ENCODE measurements around the gene TNS4. TPM values are rescaled to one million over a fixed set of nuclear protein-coding genes. Genes with fewer than 3 reads are reported as not detected.
"Not testable (repeated sequence)": the region's sequence is repeated elsewhere in the genome, so short reads cannot be mapped to it uniquely, and the experiment has no call there.

The TNS4 gene, protein sequence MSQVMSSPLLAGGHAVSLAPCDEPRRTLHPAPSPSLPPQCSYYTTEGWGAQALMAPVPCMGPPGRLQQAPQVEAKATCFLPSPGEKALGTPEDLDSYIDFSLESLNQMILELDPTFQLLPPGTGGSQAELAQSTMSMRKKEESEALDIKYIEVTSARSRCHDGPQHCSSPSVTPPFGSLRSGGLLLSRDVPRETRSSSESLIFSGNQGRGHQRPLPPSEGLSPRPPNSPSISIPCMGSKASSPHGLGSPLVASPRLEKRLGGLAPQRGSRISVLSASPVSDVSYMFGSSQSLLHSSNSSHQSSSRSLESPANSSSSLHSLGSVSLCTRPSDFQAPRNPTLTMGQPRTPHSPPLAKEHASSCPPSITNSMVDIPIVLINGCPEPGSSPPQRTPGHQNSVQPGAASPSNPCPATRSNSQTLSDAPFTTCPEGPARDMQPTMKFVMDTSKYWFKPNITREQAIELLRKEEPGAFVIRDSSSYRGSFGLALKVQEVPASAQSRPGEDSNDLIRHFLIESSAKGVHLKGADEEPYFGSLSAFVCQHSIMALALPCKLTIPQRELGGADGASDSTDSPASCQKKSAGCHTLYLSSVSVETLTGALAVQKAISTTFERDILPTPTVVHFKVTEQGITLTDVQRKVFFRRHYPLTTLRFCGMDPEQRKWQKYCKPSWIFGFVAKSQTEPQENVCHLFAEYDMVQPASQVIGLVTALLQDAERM
- not detected for total RNA-seq
- long read RNA-seq = 0 reads

DNA sequence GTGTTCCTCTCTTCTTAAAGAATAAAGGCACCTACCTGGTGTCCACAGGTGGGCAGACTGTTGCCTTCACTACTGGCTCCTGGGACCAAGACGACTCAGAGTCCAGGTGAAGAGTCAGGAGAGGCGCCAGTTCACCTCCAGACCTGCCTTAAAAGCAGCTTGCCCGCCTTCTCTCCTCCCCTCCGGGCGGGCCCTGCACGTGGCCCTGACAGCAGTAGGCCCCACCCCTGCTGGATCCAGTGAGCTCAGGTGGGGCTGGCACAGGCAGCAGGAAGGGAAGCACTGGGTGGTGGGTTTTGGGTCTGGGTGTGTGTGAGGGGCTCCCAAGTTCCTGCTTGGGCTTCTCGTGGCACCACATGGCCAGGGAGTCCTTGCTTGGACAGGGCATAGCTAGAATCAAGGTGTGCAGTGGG lies at the start of gene TNS4:
TSS of gene TNS4 (minus strand) at position 125 of the 413 bp plus-strand sequence. CDS start 5,198 bp downstream, outside the sequence.
- peak; percentile 7 for DNase-seq
- intact Hi-C loops (cut with DNase I) = no loop called here
- no peak for ATAC-seq

DNA sequence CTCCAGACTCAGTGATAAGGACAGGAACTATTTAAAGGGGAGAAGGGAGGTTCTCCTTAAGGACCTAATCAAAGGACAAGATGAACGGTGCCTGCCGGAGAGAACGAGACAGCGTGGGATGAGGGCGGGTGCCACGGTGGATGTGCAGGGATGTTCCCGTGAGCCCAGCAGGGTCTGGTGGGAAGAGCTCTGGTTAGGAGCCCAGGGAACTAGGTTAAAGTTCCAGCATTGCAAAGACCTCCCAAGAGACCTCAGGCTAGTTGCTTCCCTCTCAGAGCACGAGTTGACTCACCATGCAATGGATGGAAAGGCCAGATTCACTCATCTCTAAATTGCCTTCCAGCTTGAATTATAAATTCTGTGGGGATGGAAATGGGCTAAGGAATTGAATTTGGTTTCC lies 49.2 kb upstream of the TNS4 start:
- intact Hi-C loops (cut with DNase I) = no loop called here
- peak; percentile 76 for DNase-seq
- ATAC-seq = peak; percentile 45 to 51

DNA sequence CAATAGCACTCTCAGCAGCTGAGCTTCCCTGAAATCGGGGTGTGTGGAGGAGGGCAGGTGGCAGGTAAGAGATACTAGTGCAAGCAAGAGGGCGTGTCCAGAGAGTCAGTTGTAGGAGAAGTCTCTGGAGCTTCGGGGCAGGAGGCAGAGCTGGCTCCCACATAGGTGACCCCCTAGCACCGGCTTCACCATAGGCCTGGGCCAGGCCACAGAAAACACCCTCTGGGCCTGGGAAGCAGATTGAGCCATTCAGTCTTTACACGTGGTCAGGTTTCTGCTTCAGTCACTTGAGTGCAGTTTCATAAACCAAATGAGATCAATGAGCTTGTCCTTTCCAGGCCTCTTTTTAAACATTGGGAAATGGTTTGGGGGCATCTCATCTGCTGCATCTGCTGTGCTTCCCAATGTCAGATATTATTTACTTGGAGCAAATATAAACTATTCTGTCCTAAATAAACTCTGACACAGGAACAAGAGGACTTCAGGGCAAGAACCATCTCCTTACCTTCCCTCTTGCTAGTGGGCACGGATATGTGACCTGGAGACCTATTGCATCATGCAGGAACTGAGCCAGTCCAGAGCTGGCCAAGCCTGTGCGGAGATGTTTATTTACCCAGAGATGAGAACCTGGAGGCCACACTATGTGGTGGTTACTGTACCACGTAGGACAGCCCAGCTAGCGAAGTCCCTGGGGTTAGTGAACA lies 47.7 kb upstream of the TNS4 start:
- DNase-seq (peak; percentile 60), ATAC-seq (peak in 1 of 2 donors; percentile 29)
- intact Hi-C loops (cut with DNase I) = no loop called here

DNA sequence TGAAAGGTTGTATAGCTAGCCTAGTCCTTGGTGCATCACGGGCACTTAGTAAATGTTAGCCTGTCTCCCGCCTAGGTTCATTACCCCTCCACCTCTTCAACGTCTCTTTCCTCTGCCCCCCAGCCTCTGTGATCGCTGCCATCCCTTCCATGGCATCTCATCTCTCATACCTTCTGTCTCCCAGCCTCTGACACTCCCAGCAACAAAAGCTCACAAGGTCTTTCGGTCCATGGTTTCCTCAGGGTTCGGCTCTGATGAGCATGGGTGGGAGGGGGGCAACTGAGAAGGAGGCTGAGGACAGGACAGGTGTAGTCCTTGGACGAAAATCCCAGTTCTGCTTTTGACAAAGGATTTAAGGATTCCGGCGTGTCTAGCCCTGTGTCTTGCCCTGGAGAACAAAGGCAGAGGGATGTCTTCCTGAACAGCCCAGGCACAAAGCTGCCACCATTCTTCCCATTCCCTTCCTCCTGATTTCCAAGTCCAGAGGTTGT lies 47.1 kb upstream of the TNS4 start:
- intact Hi-C loops (cut with DNase I) = no loop called here
- ATAC-seq = no peak
- no peak for DNase-seq

DNA sequence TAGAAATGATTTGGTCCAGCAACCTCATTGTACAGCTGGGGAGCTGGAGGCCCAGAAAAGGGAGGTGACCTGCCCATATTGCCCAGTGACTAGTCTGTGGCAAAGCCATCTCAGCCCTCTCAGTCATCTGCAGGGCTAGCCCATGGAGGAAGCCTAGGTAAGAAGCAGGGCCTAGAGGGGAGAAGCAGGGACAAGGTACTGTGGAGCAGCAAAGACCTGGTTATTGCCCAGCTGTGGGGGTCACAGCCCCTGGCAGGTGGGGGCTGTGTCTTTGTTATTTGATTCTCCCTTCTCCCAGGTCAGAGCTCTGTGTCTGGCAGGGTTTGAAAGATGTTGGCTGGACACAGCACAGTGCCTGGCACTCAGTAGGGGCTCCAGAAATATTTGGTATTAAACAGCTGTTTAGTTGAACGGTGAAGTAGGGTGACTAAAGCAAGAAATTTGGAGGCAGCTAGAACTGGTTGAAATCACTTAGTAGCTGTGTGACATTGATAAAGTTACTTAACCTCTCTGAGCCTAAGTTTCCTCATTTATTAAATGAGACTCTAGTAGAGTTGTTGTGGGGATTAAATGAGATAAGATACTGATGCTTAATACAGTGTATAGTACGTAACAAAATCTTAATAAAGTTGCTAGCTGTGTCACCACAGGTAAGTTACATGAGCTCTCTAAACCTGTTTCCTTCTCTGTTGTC lies 46.5 kb upstream of the TNS4 start:
- DNase-seq = no peak
- intact Hi-C loops (cut with DNase I) = no loop called here
- no peak for ATAC-seq

DNA sequence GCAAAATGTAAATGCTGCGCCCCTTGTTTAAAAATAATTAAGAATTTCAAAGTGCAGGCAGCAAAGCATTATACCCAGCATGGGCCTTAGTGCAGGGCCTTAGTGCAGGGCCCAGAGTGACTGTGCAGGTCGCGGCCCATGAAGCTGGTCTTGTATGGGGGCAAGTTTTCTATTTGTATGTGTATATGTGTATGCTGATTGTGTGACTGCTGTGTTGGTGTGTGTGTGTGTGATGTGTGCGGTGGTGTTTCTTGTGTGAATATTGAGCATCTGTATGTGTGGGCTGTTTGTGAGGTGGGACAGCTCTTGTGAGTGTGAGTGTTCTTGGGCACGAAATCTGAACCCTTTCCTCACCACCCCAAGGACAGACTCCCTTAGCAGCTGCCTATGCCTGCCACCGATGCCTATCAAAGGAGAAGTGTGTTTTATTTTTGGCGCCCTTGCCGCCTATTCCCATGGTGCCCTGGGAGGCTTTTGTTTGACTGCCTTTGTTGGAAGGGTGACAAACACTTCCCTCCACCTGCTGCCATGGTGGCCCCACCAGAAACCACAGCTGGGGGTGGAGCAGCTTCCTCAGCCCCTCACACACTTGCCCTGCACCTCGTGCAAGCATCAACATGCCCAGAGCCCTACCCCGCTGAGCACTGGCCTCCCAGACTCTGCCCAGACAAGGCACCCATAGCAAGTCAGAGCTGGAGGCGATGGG lies 45.8 kb upstream of the TNS4 start:
- intact Hi-C loops (cut with DNase I) = no loop called here
- DNase-seq (peak; percentile 9), ATAC-seq (no peak)

DNA sequence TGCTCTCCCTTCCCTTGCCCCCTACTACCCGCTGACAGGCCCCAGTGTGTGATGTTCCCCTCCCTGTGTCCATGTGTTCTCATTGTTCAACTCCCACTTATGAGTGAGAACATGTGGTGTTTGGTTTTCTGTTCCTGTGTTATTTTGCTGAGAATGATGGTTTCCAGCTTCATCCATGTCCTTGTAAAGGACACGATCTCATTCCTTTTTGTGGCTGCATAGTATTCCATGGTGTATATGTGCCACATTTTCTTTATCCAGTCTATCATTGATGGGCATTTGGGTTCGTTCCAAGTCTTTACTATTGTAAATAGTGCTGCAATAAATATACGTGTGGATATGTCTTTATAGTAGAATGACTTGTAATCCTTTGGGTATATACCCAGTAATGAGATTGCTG lies 45.1 kb upstream of the TNS4 start:
- ATAC-seq; DNase-seq; intact Hi-C loops (cut with DNase I): not testable (repeated sequence)

DNA sequence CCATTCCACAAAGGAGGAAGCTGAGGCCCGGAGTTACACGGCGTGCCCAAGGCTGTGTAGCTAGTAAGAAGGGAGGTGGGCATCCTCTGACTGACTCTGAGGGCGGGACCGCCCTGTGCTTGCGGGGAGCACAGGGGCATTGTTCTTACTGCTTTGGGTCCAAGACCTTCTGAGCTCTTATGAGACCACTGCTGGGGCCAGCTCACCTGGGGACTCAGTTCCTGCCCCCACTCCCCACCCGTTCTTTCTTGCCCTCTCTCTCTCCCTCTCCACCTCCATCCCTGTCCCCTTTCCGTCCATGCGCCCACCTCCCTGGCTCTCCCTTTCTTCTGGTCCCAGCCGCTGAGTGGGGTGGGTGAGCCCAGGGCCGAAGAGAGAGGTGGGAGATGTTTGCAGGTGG lies 44.2 kb upstream of the TNS4 start:
- ATAC-seq = no peak
- DNase-seq = peak; percentile 15
- intact Hi-C loops (cut with DNase I) = no loop called here

DNA sequence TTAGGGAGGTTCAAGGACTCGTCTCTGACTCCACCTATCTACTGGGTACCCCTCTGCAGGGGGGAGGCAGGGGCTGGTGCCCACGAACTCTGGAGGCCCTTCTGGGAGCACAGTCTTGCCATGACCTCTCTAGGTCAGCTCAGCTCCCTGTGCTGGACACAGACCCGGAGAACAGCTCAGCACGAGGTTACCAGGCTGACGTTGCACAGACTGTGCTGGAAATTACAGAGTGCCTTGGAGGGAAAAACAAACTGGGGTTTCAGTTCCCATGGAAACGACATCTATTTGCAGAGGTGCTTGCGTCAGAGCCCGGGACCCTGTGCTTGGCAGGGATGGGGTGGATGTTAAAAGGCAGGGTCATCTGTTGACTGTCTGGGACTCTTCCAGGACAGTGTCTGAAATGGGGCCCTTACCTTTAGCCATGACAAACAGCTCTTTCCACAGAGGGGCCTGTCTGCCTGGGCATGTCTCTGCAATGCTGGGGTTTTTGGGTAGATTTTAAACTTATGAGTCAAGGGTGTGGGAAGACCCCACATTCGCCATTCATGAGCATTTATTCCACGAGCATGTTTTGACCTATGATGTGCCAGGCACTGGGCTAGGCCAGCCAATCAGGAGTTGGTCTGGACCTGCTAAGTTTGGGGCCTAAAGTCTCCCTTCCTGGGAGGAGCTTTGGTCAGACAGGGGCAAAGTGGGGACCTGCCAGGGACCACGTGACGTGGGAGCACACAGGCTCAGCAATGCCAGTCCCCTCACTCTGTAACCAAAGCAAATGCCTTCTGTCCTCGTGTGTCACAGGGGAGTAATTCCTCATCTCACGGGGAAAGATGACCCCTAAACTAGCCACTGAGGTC lies 41.4 kb upstream of the TNS4 start:
- DNase-seq (peak; percentile 90), ATAC-seq (peak; percentile 80 to 93)
- intact Hi-C loops (cut with DNase I) = no loop called here

DNA sequence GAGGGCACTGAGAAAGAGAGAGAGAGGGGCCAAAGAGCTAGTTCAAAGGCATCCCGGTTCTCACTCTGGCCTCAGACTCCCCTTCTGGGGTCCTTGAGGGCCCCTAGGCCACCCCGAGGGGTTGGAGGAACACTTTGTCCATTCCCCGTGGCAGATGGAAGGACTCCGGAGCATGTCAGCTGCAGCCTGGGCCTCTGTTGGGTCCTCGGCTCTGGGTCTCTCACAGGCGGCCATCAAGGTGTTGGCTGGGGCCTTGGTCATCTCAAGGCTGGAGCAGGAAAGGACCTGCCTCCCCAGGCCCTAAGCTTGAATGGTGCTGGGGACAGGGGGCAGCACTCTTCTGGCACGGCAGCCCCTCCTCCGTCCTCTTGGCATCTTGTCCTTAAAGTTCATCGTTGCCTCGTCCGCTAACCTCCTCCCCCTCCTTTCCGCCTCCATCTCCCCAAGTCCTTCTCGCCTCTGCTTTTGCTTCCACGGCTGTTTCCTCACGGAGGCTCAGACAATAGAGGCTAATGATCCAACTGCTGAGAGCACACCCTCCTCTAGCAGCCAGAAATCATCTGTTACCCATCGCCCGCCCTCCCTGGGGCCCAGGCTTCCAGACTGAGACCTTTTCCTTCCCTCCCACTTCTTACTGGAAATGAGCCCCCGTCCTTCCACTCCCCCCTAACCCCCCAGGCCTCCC lies 40.6 kb upstream of the TNS4 start:
- DNase-seq (peak; percentile 87), ATAC-seq (peak; percentile 54 to 81)
- intact Hi-C loops (cut with DNase I) = no loop called here

DNA sequence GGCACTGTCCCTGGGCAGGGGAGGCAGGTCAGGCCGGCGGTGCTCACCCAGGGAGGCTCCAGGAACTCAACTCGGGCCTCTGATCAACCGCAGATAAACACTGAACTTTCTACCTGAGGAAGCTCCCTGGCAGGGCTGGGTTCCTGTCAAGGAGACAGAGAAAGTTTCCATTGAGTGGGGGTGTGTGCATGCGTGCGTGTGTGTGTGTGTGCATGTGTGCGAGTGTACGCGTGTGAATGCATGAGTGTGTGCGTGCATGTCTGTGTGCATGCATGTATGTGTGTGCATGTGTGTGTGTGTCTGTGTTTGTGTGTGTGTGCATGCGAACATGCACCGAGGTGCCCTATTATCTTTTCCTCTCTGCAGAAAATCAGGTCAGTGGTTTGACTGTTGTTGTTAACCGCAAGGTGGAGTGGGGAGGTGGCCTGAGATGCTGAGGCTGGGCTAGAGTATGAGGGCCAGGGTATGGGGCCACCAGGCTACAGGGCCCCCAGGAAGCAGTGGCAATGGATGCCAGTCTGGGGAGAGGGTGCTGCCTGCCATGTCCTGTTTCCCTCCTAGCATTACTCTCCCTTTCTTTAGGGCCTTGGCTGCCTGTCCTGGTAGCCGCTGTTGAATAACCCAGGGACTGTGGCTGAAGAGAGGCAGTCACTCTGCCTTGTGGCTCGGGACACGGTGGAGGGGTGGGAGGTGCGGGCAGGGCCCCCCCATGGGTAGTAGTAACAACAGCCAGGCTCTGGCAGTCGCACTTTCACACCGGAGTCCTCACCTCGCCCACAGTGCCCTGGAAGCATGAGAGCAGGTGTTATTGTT lies 39.8 kb upstream of the TNS4 start:
- ATAC-seq (no peak), DNase-seq (peak; percentile 28)
- intact Hi-C loops (cut with DNase I) = no loop called here

DNA sequence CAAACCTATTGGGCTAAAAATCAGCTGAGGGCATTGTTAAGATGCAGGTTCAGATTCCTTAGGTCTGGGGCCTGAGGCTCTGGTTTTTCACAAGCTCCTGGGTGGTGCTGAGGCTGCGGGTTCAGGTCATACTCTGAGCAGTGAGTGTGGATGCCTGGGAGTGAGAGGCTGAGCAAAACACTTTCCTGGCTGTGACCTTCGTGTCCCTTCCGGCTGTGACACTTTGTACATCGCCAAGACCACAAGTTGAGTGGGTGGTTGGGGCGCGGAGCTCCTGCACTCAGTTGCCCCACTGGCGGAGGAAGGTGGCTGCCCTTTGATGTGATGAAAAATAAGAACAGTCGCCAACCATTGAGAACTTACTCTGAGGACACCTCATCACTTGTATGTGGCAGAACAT lies 39.0 kb upstream of the TNS4 start:
- DNase-seq (peak; percentile 19), ATAC-seq (no peak)
- intact Hi-C loops (cut with DNase I) = no loop called here

DNA sequence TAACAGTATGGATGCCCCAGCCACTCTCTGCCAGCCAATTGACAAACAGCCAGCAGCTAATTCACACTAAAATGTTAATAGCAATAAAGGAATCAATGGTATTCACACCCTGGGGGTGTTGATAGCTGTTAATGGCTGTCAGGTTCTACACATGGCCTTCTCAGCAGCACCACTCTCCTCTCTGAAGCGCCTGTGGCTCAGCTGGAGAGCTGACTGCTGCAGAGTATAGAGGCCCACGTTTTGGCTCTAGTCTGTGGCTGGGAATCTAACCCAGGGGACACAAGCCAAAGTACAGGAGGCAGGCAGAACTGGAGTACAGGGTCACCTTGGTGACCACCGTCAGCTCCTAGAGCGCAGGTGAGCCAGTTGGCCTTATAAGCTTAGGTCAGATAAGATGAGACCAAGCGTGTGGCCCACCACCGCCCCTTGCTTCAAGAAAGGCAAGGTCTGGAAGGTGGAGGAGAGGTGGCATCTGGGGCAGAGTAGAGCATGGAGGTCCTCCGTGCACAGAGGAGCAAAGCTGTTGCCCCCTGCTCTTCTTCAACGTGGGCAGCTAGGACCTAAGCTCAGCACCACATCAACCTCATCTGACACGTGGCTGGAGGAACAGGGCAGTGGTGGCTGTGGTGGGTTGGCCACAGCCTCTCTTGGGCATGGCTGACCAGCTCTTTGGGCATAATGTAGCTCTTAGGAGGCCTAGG lies 38.4 kb upstream of the TNS4 start:
- DNase-seq (peak; percentile 18), ATAC-seq (peak in 1 of 2 donors; percentile 14)
- intact Hi-C loops (cut with DNase I) = no loop called here

DNA sequence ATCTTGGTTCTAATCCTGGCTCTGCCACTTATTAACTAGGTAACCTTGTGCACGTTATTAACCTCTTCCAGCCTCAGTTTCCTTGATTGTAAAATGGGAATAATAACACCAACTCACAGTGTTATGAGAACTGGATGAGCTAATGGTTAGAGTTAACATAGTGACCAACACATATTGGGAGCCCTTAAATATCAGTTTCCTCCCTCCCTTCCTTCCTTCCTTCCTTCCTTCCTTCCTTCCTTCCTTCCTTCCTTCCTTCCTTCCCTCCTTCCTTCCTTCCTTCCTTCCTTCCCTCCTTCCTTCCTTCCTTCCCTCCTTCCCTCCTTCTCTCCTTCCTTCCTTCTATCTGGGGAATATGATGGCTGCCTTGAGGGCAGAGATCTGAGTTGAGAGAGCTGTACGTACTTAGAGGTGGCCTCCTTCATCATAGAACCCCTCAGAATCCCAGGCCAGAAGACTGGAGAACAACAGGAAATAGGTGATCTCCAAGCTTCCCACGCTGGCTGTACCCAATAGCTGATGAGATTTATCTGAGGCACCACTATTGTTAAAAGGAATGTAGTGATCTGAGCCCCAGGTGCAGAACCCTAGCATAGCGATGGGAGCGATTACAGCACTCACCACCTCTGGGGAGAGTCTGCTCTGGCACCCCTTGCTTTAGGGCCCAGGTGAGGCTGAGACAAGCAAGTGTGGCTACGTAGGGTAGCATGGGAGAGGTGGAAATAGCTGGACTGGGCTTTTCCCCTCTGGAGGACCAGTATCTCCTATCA lies 37.7 kb upstream of the TNS4 start:
- ATAC-seq = no peak
- DNase-seq = no peak
- intact Hi-C loops (cut with DNase I) = no loop called here

Data from left cardiac atrium (tissue), 4 donors.